GM23338 (cell line): ENCODE results near the gene VWA2. TPM values are rescaled to one million over a fixed set of nuclear protein-coding genes. Genes with fewer than 3 reads are reported as not detected.

Source experiments
- ATAC-seq: fragments of 200-7000 bp; cut with Tn5 transposase; 3 replicates; pipeline ENCODE4 v1.9.1; 2020
- DNase-seq: peaks from one replicate; pipeline ENCODE4 v3.0.0-alpha.2; 2015; ENCODE audit warnings: low spot score
- H2AFZ ChIP-seq: fragments of 200-600 bp; sonication (generic); 2 replicates; pipeline ENCODE4 v1.8.0; 2016; ENCODE audit warnings: antibody characterized with exemption, mild to moderate bottlenecking, moderate library complexity
- H3F3A ChIP-seq: fragments of 200-600 bp; sonication (generic); replicated peaks from 2 replicates; pipeline ENCODE4 v1.8.0; 2017; ENCODE audit warnings: antibody characterized with exemption, mixed run types, low read depth
- H3K27ac ChIP-seq: fragments of 200-600 bp; sonication (generic); 2 replicates; pipeline ENCODE4 v1.6.1; 2016; ENCODE audit warnings: low read depth
- H3K27me3 ChIP-seq: fragments of 200-600 bp; sonication (generic); 2 replicates; pipeline ENCODE4 v1.8.0; 2016; ENCODE audit warnings: mild to moderate bottlenecking, mixed run types, moderate library complexity; ENCODE audit not compliant: insufficient read depth
- H3K36me3 ChIP-seq: fragments of 200-600 bp; sonication (generic); 2 replicates; pipeline ENCODE4 v1.8.0; 2016; ENCODE audit warnings: mild to moderate bottlenecking; ENCODE audit not compliant: insufficient read depth
- H3K4me1 ChIP-seq: fragments of 200-600 bp; sonication (generic); 2 replicates; pipeline ENCODE4 v1.8.0; 2016; ENCODE audit warnings: mild to moderate bottlenecking, moderate library complexity; ENCODE audit not compliant: insufficient read depth
- H3K4me2 ChIP-seq: fragments of 200-600 bp; sonication (generic); 2 replicates; pipeline ENCODE4 v1.7.1; 2017; ENCODE audit warnings: mixed run types
- H3K4me3 ChIP-seq: fragments of 200-600 bp; sonication (generic); 2 replicates; pipeline ENCODE4 v1.6.1; 2016; ENCODE audit warnings: mixed run types
- H3K79me2 ChIP-seq: fragments of 200-600 bp; sonication (generic); replicated peaks from 2 replicates; pipeline ENCODE4 v1.8.0; 2017; ENCODE audit warnings: mild to moderate bottlenecking; ENCODE audit not compliant: insufficient read depth
- H3K9me2 ChIP-seq: fragments of 200-600 bp; sonication (generic); 2 replicates; pipeline ENCODE4 v1.8.0; 2017; ENCODE audit not compliant: insufficient read depth
- H4K20me1 ChIP-seq: fragments of 200-600 bp; sonication (generic); replicated peaks from 2 replicates; pipeline ENCODE4 v1.8.0; 2017; ENCODE audit warnings: mild to moderate bottlenecking; ENCODE audit not compliant: insufficient read depth
- H3K27ac Mint-ChIP-seq: 2 replicates; pipeline ENCODE4 v1.8.0; 2020; ENCODE audit warnings: inconsistent platforms, mild to moderate bottlenecking, moderate library complexity, mixed read lengths
- H3K27me3 Mint-ChIP-seq: 3 replicates; pipeline ENCODE4 v1.8.0; 2022; ENCODE audit warnings: low read depth, mild to moderate bottlenecking, moderate library complexity, mixed read lengths, inconsistent platforms; ENCODE audit not compliant: insufficient read depth, poor library complexity
- H3K36me3 Mint-ChIP-seq: 3 replicates; pipeline ENCODE4 v1.8.0; 2021; ENCODE audit warnings: low read depth, mild to moderate bottlenecking, inconsistent platforms, moderate library complexity, mixed read lengths
- H3K4me1 Mint-ChIP-seq: 3 replicates; pipeline ENCODE4 v1.8.0; 2020; ENCODE audit warnings: mild to moderate bottlenecking, inconsistent platforms, mixed read lengths
- H3K4me3 Mint-ChIP-seq: 3 replicates; pipeline ENCODE4 v1.8.0; 2021; ENCODE audit warnings: moderate library complexity, mild to moderate bottlenecking, inconsistent platforms, mixed read lengths
- H3K9me3 Mint-ChIP-seq: 3 replicates; pipeline ENCODE4 v1.8.0; 2020; ENCODE audit warnings: moderate library complexity, mild to moderate bottlenecking, inconsistent platforms, mixed read lengths
- CREB1 ChIP-seq: fragments of 250-450 bp; sonication (Bioruptor Pico); IDR thresholded peaks from 2 replicates; pipeline ENCODE4 v1.5.0; 2020; ENCODE audit warnings: low read depth, mild to moderate bottlenecking, moderate library complexity
- CTCF ChIP-seq, 2 experiments: fragments of 200-600 bp in 1 of 2; sonication (generic) in 1 of 2; conservative IDR thresholded peaks; 2 replicates each; pipeline versions ENCODE4 v1.5.1 to v1.6.1; 2016 to 2017; ENCODE audit warnings: antibody characterized with exemption in 2 of 2, low read depth in 2 of 2, mild to moderate bottlenecking in 2 of 2, moderate library complexity in 1 of 2
- ETS1 ChIP-seq: IDR thresholded peaks from 2 replicates; pipeline ENCODE4 v1.6.1; 2016; ENCODE audit warnings: antibody characterized with exemption
- EZH2 ChIP-seq: fragments of 200-600 bp; sonication (generic); IDR thresholded peaks from one replicate; pipeline ENCODE4 v1.8.0; 2017; ENCODE audit warnings: antibody characterized with exemption, mild to moderate bottlenecking, low read depth; ENCODE audit not compliant: unreplicated experiment
- EZH2phosphoT487 ChIP-seq: fragments of 200-600 bp; sonication (generic); IDR thresholded peaks from one replicate; pipeline ENCODE4 v1.8.1; 2018; ENCODE audit warnings: antibody characterized with exemption; ENCODE audit not compliant: unreplicated experiment
- JUNB ChIP-seq: IDR thresholded peaks from one replicate; pipeline ENCODE4 v1.6.1; 2016; ENCODE audit warnings: antibody characterized with exemption; ENCODE audit not compliant: unreplicated experiment
- NANOG ChIP-seq: IDR thresholded peaks from 2 replicates; pipeline ENCODE4 v1.6.1; 2016; ENCODE audit warnings: antibody characterized with exemption, borderline replicate concordance
- POLR2AphosphoS5 ChIP-seq: IDR thresholded peaks from 2 replicates; pipeline ENCODE4 v1.6.1; 2016; ENCODE audit warnings: antibody characterized with exemption, low read depth
- REST ChIP-seq: IDR thresholded peaks from one replicate; pipeline ENCODE4 v1.6.1; 2018; ENCODE audit warnings: antibody characterized with exemption; ENCODE audit not compliant: unreplicated experiment
- STAT1 ChIP-seq: IDR thresholded peaks from one replicate; pipeline ENCODE4 v1.6.1; 2016; ENCODE audit warnings: antibody characterized with exemption; ENCODE audit not compliant: unreplicated experiment
- ZNF114 ChIP-seq: fragments of 250-450 bp; sonication (Bioruptor Pico); IDR thresholded peaks from 2 replicates; pipeline ENCODE4 v1.5.0; 2020; ENCODE audit warnings: mild to moderate bottlenecking, moderate library complexity
- ZNF331 ChIP-seq: fragments of 250-450 bp; sonication (Bioruptor Pico); IDR thresholded peaks from 2 replicates; pipeline ENCODE4 v1.5.0; 2020; ENCODE audit warnings: low read depth, mild to moderate bottlenecking, moderate library complexity
- ZNF462 ChIP-seq: fragments of 250-450 bp; sonication (Bioruptor Pico); IDR thresholded peaks from 2 replicates; pipeline ENCODE4 v1.5.0; 2020; ENCODE audit warnings: mild to moderate bottlenecking, moderate library complexity
- polyA plus RNA-seq: library from polyadenylated mRNA; unstranded; fragments of >200 nt; fragmentation: Nextera tagmentation; extraction: Ambion mirVana; gene quantifications from 2 replicates; pipeline ENCODE4 v1.2.1, GENCODE V29; 2016
- total RNA-seq: library from RNA; depleted of rRNA; stranded (reverse); fragments of >200 nt; shearing (Covaris generic); gene quantifications from 2 replicates; pipeline ENCODE4 v1.2.3, GENCODE V29; 2014

The VWA2 gene
- total and polyA plus RNA-seq, 2 experiments from 2014 or later: 0.48 to 3.7 TPM

- Histone ChIP-seq H2AFZ (no peak overlapping the region), H3K4me2 (no peak overlapping the region), H3F3A (no peaks in the 10 kb centered on the region), H3K79me2 (no peaks in the 10 kb centered on the region), H3K4me3 (no peak overlapping the region), H3K4me1 (peaks cover 6% of the 10 kb centered on the region; the same call in 1 of the 2 replicates), H3K27me3 (no peaks in the 10 kb centered on the region), H4K20me1 (no peaks in the 10 kb centered on the region), H3K36me3 (no peaks in the 10 kb centered on the region), H3K27ac (no peak overlapping the region), H3K9me2 (no peaks in the 10 kb centered on the region)
- Mint-ChIP-seq H3K27me3 (peaks cover 16% of the 10 kb centered on the region), H3K36me3 (peaks cover 19% of the 10 kb centered on the region), H3K27ac (no peak overlapping the region), H3K4me1 (peaks cover 2% of the 10 kb centered on the region), H3K4me3 (no peak overlapping the region), H3K9me3 (peaks cover 15% of the 10 kb centered on the region)
- no peak for DNase-seq
- TF ChIP-seq POLR2AphosphoS5: no peak
- no peak for TF ChIP-seq ZNF114 (CRISPR knock-in tag)
- TF ChIP-seq ZNF331 (CRISPR knock-in tag): no peak
- no peak for TF ChIP-seq STAT1
- TF ChIP-seq CTCF (conservative IDR thresholded peaks at IDR 0.05; ENCODE audit: low read depth in 2 of 2): no peak
- no peak for TF ChIP-seq NANOG
- no peak for TF ChIP-seq EZH2phosphoT487
- no peak for TF ChIP-seq ETS1
- TF ChIP-seq JUNB: no peak
- no peak for TF ChIP-seq ZNF462 (CRISPR knock-in tag)
- TF ChIP-seq REST: no peak
- TF ChIP-seq EZH2: no peak
- no peak for TF ChIP-seq CREB1 (CRISPR knock-in tag)
- ATAC-seq: no peak
Observed at GRCh38 chr10:114257498-114257897, 18.4 kb downstream of the VWA2 start.
